ENCODE data around the gene HBS1L.

- TF ChIP-seq CTCF (IDR thresholded peaks at IDR 0.05) (no peak), POLR2A (IDR thresholded peaks at IDR 0.05) (no peak)
These were observed 29.4 kb downstream of the HBS1L start for GRCh38 chr6:135025175-135025574.
